H1 (cell line): ENCODE results near the gene TLK1. TPM values are rescaled to one million over a fixed set of nuclear protein-coding genes. Genes with fewer than 3 reads are reported as not detected.

ENCODE experiments used
- KDM5A ChIP-seq: fragments of 200-600 bp; IDR thresholded peaks from 2 replicates; pipeline ENCODE4 v1.7.1; 2012; ENCODE audit warnings: mild to moderate bottlenecking, low read length, inconsistent platforms, mixed read lengths
- polyA plus RNA-seq, 7 experiments: library from polyadenylated mRNA; depleted of rRNA in 3 of 7; stranded (reverse) in 5 of 7; unstranded in 2 of 7; fragments of >200 nt in 5 of 7; fragments of 200-250 nt in 2 of 7; gene quantifications; 1 replicate in 5 of 7; 2 replicates in 1 of 7; 4 replicates in 1 of 7; pipeline versions ENCODE4 v1.2.1 to v1.2.3, GENCODE V29; 2011 to 2013; ENCODE audit warnings: missing spikeins in 2 of 7, mixed read lengths in 2 of 7
- total RNA-seq: library from RNA; stranded (reverse); fragmentation: NEBNext Ultra II Directional; extraction: Animal tissue kit (Norgen Biotek cat#: 25700); gene quantifications from 2 replicates; pipeline ENCODE4 v1.2.1, GENCODE V29; 2021

Gene TLK1
- total and polyA plus RNA-seq, 2 of the 8 experiments (the other 6 are each of a cell fraction or from before 2014, with no cell fraction given): 11.2 to 102 TPM

DNA sequence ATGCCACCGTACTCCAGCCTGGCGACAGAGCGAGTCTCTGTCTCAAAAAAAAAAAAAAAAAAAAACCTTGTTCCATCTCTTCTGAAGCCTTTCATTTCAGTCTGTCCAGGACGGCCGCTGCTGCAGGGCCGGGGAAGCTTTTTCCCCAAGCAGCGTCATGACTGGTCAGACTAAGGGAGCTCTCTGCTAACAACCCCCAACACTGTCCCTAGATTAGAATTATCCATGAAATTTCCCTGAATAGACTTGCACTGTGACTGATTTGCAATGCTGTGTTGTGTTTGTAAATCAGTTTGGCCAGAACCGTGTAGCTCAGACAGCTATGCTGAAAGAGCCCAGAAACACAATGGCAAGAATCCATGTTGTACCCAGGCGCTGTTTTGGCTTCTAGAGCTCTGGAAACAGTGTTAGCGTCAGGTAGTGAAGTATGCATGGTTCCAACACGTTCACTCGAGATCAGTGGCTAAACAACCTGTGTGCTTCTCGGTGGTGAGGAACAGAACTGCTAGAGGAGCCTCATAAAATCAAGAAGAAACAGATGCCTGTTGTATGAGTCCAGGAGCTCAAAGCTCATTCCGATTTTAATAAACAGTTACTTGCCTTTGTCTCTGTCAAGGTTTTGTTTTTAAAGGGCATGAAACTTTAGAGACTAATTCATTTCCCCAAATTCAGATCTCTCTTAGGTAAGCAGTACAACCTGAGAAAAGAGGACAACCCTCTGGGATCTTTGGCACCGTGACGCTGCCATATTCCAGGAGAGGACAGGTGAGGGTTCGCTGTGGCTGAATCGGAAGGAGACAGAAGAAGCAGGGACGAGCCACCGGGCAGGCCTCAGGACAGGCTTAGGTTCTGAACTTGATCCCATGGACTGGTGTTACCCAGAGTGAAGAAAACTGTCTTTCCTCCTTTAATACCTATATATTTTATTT lies 188.1 kb downstream of the TLK1 start (continued):
- no peak for TF ChIP-seq KDM5A
